A172 (cell line): ENCODE data around the gene EPHB1. TPM values are rescaled to one million over a fixed set of nuclear protein-coding genes. Genes with fewer than 3 reads are reported as not detected.

Source experiments
- DNase-seq: peaks from one replicate; pipeline ENCODE4 v3.0.0-alpha.2; 2015; ENCODE audit warnings: low spot score
- total RNA-seq: library from RNA; depleted of rRNA; stranded (reverse); fragments of >200 nt; shearing (Covaris generic); gene quantifications from 2 replicates; pipeline ENCODE4 v1.2.3, GENCODE V29; 2014

Gene EPHB1
- total RNA-seq, 1 experiment from 2014 or later: not detected

DNA sequence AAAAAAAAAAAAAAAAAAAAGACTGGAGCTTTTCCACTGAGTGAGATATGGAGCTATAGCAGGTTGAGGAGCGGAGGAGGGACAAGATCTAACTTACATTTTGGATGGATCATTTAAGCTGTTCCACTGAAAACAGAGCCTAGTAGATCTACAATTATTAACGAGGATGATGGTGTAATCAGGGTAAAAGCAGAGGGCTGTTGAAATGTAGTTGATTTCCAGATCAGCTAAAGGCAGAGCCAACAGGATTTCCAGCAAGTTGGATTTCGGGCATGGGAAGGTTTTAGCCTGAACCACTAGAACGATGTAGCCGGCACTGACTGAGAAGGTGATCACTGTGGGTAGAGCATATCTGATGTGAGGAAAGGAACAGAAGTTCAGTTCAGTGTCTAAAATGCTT lies 360.7 kb downstream of the EPHB1 start:
- no peak for DNase-seq

DNA sequence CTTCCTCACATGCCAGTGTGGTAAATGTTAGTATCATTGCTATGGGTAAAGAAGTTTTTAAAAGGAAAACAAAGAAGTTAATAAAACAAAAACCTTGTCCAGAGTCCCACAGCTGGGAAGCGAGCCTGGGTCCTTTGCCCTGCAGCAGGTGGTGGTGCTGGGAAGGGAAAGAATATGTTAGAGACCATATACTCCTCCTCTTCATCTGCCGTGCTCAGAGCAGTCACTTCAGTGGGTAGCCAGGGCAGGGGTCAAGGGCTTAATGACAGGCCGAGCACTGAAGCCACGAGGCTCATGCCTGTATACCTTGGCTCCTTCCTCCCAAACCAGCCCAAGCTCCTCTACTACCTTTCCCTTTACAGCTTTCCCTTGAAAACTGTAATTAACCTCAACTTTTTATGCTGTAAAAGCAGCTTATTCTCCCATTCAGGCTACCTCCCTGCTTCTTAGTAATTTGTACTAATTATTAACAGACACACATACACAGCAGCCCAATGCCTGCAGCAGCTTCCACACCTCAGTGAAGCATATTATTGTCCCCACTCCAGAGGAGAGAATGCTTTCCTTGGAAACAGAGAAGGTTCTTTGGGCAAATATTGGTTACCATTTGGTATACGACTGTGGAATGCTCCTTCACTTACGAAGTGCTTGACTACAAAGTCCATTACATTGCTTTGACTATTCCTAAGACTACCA lies 362.1 kb downstream of the EPHB1 start:
- no peak for DNase-seq

DNA sequence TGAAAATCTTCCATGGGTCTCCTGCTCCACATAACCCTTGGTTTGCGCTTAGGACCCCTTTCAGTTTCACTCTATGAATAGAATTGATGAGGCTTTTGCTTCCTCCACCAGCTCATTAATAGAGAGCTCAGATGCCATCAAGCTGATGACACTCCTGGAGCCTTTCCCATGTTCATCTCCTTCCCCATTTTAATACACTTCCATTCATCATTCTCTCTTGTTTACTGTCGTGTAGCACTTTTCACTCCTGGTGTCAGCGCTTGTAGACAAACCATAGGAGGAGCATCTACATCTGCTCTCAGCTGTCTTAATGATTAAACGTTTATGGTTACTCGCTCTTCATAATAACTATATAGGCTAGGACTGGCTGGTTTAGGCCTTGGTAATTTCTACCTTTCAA lies 363.5 kb downstream of the EPHB1 start:
- DNase-seq: no peak

DNA sequence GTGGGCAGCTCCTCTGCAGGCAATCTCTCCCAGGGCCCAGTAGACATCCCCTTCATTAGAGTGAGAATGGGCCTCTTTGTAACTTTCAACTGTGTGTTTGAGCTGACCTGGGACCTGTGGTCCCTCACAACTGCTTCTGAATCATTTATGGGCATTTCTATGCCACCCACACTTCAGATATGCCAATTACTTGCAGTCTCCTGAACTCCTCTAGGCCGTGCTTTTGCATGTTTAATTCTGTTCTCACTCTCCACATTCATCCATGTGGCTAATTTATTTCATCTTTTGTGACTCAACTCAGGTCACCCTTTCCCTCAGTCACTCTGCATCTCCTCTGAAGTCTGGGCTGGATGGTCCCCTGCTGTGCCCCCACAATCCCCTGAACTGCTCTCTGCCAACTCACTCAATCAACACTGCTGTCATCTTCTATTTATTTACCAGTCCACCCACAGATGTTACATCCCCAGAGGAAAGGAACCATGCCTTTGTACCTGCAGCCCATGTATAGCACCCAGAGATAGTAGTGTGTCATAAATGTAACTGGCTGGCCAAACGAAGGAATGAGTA lies 364.7 kb downstream of the EPHB1 start:
- DNase-seq: no peak

DNA sequence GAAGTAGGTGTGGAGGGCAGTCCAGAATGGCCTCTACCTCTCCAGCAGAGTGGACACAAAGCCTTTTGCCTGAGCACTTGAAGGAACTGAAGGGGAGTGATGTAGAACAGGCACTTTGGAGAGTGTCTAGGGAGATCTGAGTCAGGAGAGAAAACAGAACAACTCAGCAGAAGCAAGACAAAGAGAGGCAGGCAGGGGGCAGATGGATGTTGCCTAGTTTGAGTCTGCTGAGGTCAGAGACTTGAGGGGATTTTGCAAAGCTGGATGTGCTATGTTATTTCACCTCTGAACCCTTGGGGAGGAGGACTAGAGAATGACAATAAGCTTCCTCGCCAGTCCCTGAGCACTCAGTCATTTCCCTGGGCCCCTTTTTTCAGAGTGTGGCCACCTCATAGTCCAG lies 366.4 kb downstream of the EPHB1 start:
- no peak for DNase-seq

DNA sequence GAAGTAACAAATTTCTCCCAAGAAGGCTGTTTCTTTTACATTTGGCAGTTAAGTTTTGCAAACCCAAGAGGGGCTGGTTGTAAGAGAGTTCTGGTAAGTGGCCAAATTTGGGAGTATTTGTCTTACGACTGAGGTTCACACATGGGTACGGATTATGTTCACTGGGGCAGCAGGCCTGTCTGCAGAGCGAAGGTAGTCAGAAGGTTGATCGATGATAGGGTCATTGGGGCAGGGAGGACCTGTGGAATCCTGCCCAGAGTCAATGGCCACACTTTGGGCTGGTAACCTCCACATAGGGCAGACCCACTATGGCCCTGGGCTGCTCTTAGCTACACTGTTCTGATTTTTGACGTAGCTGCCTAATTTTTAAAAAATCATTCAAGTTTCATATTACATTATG lies 368.6 kb downstream of the EPHB1 start:
- no peak for DNase-seq

DNA sequence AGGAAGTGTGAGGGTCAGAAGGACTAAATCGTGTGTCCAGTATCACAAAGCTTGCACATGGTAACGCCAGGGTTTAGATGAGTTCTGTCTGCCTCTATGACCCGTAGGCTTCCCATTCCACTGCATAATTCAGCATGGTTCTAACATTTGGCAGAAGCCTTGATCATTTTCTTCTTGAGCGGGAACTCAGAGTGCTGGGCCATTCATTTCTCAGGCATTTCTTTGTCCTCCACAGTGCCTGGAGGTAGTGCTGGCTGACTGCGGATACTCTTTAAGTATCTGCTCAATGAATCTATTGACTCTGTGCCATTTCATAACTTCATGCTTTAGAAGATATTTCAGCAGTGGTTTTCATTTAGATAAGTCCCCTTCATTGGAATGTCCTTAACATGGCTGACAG lies 370.2 kb downstream of the EPHB1 start:
- no peak for DNase-seq

DNA sequence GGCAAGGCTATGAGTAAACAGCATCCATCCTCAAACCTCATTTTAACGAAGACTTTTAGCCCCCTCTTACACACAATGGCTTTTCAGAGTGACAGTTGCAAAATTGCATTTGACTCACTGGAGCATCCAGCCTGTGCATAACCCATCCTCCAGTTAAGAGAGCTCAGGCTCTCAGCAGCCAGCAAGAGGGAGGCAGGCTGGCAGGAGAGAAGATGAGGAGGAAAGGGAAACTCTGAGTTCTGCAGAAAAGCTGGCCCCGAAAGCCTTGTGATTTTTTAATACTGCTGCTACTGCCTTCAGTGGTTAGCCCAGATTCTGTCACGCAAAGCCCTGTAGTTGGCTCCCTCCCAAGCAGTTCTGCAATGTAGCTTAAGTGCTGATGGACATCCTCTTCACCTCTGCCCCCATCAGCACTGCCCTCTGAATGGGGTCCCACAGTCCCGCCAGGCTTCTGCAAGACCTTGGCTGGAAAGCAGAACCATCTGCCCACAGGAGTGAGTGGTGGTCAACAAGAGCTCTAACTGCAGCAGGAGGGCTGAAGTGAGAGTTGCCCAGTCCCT lies 371.3 kb downstream of the EPHB1 start:
- DNase-seq: no peak

DNA sequence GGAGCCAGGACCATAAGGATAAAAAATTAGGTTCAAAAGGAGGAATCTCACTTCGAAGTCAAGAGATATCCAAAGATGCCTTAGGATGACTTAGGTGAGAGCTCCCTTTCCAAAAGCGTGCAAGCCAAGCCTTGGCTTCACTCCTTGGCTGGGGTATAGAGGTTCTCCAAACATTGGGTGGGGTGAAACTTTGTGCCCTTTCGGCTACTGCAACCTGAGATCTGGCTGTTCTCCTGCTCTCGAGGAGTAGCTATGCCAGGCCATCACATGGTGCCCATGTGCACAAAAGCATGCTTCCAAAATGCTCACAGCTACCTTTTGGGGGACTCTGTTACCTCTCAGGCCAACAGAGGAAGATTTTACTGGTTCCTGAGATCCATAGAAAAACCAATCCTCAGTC lies 373.8 kb downstream of the EPHB1 start:
- no peak for DNase-seq

DNA sequence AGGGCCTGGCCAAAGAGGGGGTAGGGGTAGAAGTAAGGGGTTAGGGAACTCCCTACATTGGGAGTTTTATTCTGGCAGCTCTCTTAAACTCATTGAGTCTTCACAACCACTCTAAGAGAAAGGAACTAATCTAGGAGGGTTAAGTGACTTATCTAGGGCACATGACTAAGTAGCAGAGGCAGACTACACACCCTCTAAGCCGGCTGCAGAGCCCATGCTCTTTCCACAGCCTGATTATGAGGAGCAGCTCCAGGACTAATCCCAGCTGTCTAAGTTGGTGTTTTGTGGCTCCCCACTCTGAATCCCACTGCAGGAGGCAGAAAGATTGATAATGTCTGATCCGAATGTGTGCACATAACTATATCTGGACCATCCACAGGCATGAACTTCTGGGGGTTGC lies 374.6 kb downstream of the EPHB1 start:
- no peak for DNase-seq

DNA sequence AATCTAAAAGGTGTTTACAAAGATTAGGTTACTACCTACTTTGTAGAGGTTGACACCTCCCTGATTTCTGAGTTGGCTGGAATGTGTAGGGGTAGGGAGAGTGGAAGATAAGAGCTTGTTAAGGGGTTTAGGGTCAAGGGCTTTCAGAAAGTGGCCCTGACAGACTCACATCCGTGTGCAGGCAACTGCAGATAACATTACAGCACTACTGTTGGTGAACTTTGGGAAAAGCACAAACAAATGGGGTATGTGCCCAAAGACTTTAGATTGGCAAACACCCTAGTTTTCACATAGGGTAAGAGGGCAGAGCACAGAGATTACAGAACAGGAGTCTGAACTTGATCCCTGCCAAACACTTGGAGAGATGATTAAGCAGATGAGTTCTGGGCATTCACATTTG lies 375.7 kb downstream of the EPHB1 start:
- no peak for DNase-seq

DNA sequence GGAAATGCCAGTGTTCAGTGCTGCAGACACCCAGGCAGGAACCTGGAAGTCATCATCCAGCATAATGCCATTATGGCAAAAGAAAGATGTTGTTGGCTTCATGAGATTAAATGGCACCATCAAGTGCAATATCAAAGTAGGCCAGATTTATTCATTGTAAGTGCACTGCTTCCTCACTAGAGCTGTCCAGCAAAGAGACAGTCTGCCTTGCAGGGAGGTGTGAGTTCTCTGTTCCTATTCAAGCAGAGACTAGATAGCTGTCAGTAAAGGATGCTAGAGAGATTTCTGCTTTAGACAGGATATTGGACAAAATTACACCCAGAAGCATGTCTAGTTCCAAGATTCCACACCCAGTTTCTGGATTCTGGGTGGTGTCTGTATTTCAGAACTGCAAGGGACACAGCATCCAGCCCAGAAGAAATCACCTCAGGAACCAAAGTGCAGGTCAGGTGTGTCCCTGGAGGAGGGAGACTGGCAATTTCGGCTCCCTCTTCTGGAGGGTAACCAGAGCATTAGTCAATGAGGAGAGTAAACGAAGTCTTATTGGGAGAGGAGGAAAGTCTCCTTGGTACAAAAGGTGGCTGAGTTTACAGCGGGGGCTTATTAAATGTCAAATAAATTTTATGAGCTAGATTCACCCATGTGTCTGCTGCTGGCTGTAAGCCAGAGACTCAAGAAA lies 377.3 kb downstream of the EPHB1 start:
- DNase-seq: no peak

DNA sequence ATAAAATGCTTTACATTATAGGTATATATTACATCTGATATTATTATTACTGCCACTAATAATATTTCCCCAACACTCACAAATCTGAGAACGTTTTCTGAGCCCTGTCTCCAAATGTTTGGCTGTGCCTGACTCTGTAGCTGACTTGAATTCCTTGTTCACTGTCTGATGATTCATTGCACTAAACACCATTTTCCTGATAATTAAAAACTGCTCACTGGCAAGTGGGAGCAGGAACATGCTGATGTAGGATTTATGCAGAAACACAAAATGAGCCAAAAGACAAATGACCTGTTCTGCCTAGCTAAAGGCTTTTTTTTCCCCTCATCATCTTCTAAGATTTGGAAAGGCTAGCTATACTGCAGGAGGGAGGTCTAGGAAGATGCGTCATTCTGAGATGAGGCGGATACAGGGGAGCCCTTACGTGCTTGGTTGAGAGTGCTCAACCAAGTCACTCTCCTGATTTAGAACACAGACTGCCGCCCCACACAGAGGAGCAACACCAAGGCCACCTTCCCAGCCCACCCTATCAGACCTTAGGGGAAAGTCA lies 380.7 kb downstream of the EPHB1 start:
- DNase-seq: no peak

DNA sequence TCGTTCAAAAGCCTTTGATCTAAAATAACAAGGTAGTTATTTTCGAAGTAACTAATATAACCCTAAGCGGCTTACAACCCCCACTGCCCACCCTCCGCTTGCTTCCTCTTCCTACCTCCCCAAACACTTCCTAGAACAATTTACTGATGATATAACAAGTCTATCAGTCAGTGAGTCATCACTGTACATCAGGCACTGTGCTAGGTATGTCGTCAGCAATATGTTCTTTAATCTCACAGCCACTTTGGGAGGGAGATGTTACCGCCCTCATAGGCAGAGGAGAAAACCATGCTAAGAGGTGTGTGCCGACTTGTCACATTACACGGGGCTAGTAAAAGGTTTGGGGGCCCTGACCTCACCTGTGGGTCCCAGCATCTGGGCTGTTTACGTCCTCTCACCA lies 381.8 kb downstream of the EPHB1 start:
- DNase-seq: no peak

DNA sequence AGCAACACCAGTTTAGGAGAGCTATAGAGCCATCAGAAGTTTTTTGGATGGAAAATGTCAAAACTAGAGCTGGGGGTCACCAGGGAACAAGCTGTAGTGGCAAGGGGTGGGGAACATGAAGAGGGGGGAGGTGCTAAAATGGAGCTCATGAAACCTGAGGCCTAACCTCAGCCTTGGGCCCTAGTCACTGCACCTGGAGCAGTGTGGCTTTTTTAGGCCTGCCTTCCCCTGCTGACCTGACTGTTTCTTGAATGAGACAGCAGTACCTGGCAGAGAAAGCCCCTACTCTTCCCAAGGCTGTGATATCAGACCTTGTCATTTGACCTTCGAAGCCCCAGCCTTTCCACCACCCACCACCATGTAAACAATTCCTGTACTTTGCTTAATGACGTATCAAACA lies 383.5 kb downstream of the EPHB1 start:
- DNase-seq: no peak

DNA sequence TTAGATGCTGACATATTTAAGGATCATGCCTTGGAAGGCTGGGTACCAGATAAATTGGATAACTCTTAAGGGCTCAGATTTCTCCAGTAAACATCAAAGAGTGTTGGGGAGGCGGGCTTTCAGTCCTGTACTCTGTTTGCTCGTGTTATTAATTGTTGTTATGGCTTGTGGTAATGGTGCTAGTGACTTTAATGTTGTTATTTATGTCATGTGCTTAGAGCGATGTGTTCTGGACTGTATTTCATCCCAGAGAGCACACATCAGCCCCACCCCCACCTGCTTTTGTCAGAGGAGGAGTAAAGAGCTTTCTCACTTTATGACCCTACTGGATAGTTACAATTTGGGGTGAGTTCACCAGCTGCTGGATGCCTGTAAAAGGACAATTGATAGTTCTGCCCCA lies 386.3 kb downstream of the EPHB1 start:
- no peak for DNase-seq

DNA sequence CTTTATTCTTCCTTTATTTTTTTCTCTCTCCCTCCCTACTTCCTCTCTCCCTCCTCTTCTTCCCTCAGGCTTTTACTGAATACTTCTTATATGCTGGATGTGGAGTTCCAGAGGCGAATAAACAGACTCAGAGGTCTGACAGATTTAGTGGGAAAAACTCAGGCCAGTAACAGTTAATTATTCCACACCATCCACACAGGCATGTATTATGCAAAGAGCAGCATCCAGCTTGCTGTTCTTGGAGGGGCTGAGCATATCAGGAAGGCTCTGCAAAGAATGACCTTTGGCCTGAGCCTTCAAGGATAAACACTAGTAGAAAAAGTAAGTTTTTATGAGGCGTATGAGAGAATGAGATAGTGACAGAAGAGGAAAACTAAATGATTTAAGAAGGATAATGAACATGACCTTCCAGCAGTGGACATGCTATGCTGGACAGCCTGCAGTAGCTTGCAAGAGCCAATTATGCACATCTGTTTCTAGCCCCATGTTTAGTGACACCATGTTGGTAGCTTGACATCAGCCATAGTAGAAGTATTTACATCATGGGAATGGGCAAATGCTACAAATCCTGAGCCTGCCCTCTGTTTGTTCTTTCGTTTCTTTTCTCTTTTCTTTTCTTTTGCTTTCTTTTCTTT lies 387.4 kb downstream of the EPHB1 start:
- DNase-seq: no peak

DNA sequence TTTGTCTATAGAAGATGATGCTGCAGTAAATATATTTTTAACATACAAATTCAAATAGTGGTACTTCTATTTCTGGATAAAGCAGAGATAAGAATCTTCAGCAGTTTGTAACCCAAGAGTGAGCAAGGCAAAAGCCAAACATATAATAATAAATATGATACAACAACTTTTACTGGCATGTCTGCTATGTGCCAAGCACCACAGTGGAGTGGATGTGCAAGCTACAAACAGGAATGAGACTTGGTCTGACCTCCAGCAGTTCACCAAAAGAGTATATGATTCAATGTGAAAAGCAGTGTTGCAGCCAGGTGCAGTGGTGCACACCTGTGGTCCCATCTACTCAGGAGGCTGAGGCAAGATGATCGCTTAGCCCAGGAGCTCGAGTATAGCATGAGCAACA lies 395.6 kb downstream of the EPHB1 start:
- no peak for DNase-seq

DNA sequence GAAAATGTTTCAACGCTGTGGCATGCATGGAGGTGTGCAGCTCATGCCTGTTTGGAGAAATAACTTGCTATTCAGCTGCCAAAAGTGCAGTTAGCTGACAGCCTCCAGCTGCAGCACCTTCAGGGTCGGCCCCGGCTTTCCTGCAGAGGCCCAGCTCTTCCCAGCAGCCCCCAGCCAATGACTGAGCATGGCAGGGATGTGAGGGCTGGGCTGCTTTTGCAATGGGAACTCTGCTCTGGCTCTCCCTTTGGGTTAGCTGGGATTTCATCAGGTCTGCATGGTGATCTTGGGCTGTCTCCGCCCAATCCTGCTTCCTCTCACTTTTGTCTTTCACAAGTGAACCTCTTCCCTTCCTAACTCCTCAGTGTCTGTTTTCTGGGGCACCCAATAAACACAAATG lies 396.6 kb downstream of the EPHB1 start:
- DNase-seq: no peak

DNA sequence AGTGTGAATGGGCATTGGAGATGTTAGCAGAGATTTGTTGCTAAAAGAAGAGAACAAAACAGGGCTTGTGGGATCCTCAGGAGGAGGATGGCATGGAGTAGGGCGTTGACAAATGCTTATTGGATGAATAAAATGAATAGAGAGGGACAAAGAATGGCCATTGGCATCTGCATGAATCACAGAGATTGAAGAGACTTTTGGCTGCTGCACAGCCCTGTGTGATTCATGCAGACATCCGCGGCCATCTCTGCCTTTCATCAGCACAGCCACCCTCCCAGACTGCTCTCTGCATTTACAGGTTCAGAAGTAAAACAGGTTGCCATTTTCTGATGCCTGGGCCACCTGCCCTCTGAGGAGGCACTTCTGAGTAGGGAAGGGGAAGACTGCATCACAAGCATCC lies 397.9 kb downstream of the EPHB1 start:
- no peak for DNase-seq

DNA sequence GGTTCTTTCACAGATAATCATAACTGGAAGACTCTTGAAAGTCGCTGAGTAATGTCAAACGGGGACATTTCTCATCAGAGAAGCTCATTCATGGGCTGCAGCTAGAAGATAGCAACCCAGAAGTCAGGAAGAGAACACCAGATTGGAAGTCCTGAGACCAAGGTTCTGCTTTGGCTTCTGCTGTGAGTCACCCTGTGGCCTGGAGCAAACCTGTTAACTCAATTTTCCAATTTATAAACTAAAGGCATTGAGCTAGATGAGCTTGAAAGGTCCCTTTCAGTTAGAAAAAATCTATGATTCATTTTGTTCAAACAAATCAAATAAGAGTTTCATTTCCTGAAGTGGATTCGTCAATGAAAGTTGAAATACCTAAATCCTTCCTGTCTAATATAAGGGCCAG lies 402.2 kb downstream of the EPHB1 start:
- DNase-seq: no peak

DNA sequence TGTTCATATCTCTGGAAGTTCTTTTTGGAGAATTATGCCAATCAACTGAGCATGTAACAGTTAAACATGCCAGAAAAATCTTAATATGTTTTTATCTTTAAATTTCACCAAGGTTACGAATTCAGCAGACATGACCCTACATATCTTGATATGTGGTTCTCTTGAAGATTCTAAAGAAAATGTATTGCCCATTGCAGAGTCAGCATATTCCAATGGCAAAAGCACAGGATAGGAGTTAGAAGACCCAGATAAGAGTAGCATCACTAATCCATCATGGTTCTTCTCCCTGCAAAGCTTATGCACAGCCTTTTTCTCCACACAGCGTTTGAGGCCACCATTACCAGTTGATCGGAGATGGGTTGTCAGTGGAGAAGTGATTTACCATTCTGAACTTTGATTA lies 402.8 kb downstream of the EPHB1 start:
- DNase-seq: no peak
